T47D (cell line): ENCODE results near the gene CUTC.

Experiments used
- DNase-seq, 2 experiments: peaks; one replicate each; pipeline versions ENCODE4 v3.0.0 to v3.0.0-alpha.2; 2011 to 2012; ENCODE audit warnings: low read depth in 1 of 2, low spot score in 1 of 2
- JUND ChIP-seq: IDR thresholded peaks from 2 replicates; pipeline ENCODE4 v1.6.1; 2012; ENCODE audit warnings: low read depth
- in situ Hi-C: cut with HindIII; loops from 2 replicates; pipeline ENCODE4 v1.10.0; 2016; ENCODE audit warnings: low sequenced_read_pairs, low pct_unique_long_range_greater_than_20kb

CUTC gene

DNA sequence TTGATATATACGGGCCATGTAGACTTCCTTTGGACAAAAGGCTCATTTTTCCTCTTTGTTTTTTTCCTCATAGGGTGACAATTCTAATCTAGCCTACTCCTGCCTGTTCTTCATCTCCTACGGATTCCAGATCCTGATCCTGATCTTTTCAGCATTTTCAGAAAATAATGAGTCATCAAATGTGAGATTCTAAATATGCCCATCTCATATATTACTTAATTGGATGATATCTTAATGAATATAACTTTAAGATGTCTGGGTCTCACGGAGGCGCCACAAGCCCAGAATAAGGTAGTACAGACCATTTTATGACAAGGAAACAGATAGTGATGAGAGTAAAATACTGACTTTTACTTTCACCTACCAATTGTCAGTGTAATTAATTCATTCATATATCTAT, 61.8 kb downstream of the CUTC start:
- no peak for TF ChIP-seq JUND
- no peak for DNase-seq
- in situ Hi-C loops: no loop called here

DNA sequence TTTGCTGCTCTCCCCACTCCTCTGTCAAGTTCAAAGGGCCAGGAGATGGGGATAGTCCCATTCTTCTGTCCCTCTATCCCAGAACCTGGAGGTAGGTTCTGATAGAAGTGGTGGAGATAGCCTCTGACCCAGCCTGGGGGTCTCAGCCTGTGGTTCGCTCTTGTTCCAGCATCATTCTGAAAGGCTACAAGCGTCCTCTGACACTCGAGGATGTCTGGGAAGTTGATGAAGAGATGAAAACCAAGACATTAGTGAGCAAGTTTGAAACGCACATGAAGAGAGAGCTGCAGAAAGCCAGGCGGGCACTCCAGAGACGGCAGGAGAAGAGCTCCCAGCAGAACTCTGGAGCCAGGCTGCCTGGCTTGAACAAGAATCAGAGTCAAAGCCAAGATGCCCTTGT, 64.9 kb downstream of the CUTC start:
- no peak for TF ChIP-seq JUND
- DNase-seq: no peak
- in situ Hi-C loops: no loop called here

GRCh38 chr10:99798031-99798430, 66.0 kb downstream of the CUTC start:
- in situ Hi-C loops: no loop called here
- no peak for TF ChIP-seq JUND
- no peak for DNase-seq

DNA sequence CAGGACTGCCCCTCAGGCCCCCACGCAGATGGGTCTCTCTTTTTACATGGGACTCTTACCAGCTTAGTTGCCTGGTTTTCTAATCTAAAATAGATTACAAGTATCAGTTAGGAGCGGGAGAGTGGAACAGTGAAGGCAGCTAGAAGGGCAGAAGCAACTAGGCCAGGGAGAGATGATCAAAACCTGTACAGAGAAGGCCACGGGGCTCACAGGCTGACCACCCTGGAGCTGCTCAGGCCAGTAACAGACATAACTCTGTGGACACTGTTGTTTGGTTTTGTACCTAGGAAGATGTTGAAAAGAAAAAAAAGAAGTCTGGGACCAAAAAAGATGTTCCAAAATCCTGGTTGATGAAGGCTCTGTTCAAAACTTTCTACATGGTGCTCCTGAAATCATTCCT, 66.9 kb downstream of the CUTC start:
- in situ Hi-C loops: no loop called here
- DNase-seq: no peak
- no peak for TF ChIP-seq JUND

GRCh38 chr10:99799613-99800012, 67.6 kb downstream of the CUTC start:
- in situ Hi-C loops: no loop called here
- DNase-seq: no peak
- TF ChIP-seq JUND: no peak

GRCh38 chr10:99804471-99804870, 72.4 kb downstream of the CUTC start:
- in situ Hi-C loops: no loop called here
- no peak for DNase-seq
- TF ChIP-seq JUND: no peak

- no peak for DNase-seq
- in situ Hi-C loops: no loop called here
Measured at GRCh38 chr10:99805190-99805589, 73.2 kb downstream of the CUTC start.

More at GRCh38 chr10:99805190-99805589, 73.2 kb downstream of the CUTC start:
- no peak for TF ChIP-seq JUND
